B cell (primary cell): Measurements from ENCODE around the gene OR2T33.

Experiments
- CTCF ChIP-seq: fragments of 200-600 bp; IDR thresholded peaks from one replicate; pipeline ENCODE4 v1.8.0; 2022; ENCODE audit warnings: antibody characterized with exemption, mild to moderate bottlenecking
- EZH2 ChIP-seq: IDR thresholded peaks from 2 replicates; pipeline ENCODE4 v1.6.1; 2012; ENCODE audit warnings: borderline replicate concordance, low read depth, mild to moderate bottlenecking, moderate library complexity, low read length; ENCODE audit not compliant: insufficient read depth, poor library complexity, severe bottlenecking

GRCh38 chr1:248277876-248278275, at the start of gene OR2T33:
- no peak for TF ChIP-seq EZH2
- TF ChIP-seq CTCF = no peak
